ENCODE results near the gene LCT. TPM values are rescaled to one million over a fixed set of nuclear protein-coding genes. Genes with fewer than 3 reads are reported as not detected.

Gene LCT
- total RNA-seq, 4 donors from 2014 or later = 0.09 TPM; not detected in 3

DNA sequence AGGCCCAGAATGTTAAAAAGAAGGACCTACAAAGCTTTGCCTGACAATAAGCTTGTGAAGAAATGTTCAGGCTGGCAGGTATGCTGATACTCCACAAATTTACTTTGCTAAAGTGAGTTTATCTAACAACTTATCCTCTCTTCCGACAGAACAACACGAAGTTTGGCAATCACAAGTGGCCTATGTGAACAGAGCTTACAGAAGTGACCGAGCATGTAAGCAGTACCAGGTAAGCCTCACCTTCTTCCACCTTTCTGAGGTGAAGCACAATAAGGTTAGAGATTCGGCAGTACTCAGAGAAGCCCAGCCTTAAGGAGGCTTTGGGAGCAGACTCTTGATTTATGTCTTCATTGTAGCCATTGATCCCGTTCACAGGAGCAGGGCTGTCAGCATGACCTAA lies 9.0 kb upstream of the LCT start:
- no peak for ATAC-seq (ENCODE audit: low FRiP score)

DNA sequence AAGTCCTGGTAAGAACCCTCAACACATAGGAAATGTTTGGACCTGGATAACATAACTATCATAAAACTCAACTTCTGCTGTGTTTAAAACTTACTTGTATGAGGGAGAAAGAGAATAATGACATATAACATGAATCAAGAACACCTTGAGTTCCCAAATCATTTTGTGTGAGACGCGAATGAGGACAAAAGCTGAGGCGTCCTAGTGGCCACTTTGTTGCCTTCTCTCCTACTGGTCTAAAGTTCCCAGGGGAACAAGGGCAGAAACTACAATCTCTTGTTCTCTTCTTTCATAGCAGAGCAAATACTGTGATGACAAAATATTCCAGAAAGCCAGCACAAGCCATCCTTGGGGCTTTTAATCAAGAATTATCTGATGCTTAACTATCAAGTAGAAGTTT lies 8.3 kb upstream of the LCT start:
- TF ChIP-seq, protein P1, sequence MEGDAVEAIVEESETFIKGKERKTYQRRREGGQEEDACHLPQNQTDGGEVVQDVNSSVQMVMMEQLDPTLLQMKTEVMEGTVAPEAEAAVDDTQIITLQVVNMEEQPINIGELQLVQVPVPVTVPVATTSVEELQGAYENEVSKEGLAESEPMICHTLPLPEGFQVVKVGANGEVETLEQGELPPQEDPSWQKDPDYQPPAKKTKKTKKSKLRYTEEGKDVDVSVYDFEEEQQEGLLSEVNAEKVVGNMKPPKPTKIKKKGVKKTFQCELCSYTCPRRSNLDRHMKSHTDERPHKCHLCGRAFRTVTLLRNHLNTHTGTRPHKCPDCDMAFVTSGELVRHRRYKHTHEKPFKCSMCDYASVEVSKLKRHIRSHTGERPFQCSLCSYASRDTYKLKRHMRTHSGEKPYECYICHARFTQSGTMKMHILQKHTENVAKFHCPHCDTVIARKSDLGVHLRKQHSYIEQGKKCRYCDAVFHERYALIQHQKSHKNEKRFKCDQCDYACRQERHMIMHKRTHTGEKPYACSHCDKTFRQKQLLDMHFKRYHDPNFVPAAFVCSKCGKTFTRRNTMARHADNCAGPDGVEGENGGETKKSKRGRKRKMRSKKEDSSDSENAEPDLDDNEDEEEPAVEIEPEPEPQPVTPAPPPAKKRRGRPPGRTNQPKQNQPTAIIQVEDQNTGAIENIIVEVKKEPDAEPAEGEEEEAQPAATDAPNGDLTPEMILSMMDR (IDR thresholded peaks at IDR 0.05) = no peak
- no peak for ATAC-seq (ENCODE audit: low FRiP score)
- DNase-seq (ENCODE audit: low spot score) = no peak

More for the DNA sequence above, 9.0 kb upstream of the LCT start:
- no peak for DNase-seq (ENCODE audit: low spot score)
- TF ChIP-seq, protein P1 (IDR thresholded peaks at IDR 0.05) = no peak

DNA sequence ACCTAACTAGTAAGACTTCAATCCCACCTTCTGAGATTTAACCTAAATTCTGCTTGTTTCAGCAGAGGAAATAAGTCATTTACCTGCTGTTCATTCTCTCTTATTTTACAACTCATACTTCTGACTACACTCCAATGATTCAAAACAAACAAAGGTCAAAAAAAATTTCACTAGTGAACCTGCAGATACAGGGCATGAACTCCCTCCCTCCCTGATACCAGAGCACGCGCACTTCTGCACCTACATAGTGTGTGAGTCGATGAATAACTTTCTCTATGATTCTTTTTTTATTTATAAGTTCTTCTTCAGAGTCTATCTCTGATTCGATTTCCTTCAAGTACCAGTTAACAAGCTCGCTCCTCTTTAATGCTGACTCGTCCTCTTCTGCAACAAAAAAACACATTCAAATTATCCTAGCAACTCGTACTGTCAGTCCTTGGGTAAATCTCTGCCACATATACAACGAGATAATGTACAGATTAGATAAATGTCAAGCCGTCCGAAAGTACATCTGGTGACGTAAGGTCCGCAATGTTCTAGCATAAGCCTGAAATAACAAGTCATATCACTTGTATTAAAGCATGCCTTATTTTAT lies 7.4 kb upstream of the LCT start:
- DNase-seq (ENCODE audit: low spot score) (no peak), ATAC-seq (ENCODE audit: low FRiP score) (no peak)
- TF ChIP-seq, protein P1 (IDR thresholded peaks at IDR 0.05) = no peak

DNA sequence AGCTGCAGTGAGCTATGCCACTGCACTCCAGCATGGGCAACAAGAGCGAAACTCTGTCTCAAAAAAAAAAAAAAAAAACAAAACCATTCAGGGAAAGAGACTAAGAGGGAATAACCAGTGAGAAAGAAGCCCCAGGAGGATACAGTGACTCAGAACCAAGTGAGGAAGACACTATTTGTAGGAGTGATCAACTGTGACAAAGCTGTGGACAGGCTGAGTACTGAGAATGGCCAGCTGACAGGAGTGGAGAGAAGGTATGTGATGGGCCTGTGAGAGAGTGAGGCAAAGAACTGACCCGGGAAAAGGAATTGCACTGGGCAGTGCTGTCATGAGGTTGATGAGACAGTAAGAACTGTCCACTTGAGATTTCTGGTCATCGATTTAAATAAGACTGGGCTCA lies 6.7 kb upstream of the LCT start:
- ATAC-seq (ENCODE audit: low FRiP score) (no peak), DNase-seq (ENCODE audit: low spot score) (no peak)
- TF ChIP-seq, protein P1 (IDR thresholded peaks at IDR 0.05) = no peak

DNA sequence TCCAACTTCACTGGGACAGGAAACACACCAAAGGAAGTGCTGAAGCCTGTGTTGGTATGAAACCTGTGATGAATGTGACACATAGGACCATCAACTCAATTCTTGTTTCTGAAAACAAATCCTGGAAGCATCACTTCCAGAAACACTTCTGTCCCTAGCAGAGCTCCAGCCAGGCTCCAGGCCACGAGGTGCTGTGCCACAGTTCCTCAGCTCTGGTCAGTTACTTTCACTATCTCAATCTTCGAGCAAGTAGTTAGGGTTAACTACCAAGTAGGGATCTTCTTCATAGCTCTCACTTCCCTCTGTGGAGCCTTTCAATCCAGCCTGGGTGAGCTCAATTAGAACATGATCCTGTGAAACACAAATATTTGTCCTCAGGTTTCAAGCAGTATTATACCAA lies 3.6 kb upstream of the LCT start:
- TF ChIP-seq, protein P1 (IDR thresholded peaks at IDR 0.05) = no peak
- ATAC-seq (ENCODE audit: low FRiP score) (no peak), DNase-seq (ENCODE audit: low spot score) (no peak)

DNA sequence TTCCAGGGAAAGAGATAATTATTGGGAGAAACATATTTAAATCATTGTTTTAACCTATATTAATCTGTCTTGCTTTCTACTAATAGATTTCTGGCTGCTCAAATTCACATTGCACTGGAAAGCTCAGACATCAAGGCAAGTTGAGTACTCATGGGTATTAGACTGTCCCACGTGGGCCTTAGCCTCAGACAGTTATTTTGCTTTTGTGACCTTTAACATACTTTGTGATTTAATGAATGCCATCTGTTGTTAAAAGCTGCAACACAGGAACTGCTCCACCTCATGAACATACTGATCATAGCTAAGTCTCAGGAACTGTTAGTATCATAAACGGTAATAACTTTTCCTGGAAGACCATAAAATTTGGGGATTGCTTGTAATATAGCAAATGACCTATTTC lies 2.7 kb upstream of the LCT start:
- no peak for ATAC-seq (ENCODE audit: low FRiP score)
- TF ChIP-seq, protein P1 (IDR thresholded peaks at IDR 0.05) = no peak
- no peak for DNase-seq (ENCODE audit: low spot score)

DNA sequence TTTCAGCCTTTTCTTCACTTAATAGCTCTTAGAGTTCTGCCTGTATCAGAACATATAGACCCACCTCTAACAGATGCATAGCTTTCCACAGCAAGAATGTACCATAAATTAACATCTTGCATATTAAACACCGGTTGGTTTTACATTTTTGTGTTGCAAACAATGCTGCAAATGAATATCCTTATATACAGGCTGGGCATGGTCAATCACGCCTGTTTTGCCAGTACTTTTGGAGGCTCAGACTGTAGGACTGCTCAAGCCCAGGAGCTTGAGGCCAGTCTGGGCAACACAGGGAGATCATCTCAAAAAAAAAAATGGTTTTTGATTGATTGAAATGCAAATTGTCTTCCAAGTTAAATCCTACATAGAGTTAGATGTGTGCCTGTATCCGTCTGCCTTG lies 1.5 kb upstream of the LCT start:
- no peak for DNase-seq (ENCODE audit: low spot score)
- no peak for ATAC-seq (ENCODE audit: low FRiP score)
- TF ChIP-seq, protein P1 (IDR thresholded peaks at IDR 0.05) = no peak
